Measurements from ENCODE around the gene DDX11. TPM values are rescaled to one million over a fixed set of nuclear protein-coding genes. Genes with fewer than 3 reads are reported as not detected.
"Not testable (repeated sequence)": the region's sequence is repeated elsewhere in the genome, so short reads cannot be mapped to it uniquely, and the experiment has no call there.

Gene DDX11
- polyA plus RNA-seq, 1 donor from 2014 or later: 9.8 TPM

DNA sequence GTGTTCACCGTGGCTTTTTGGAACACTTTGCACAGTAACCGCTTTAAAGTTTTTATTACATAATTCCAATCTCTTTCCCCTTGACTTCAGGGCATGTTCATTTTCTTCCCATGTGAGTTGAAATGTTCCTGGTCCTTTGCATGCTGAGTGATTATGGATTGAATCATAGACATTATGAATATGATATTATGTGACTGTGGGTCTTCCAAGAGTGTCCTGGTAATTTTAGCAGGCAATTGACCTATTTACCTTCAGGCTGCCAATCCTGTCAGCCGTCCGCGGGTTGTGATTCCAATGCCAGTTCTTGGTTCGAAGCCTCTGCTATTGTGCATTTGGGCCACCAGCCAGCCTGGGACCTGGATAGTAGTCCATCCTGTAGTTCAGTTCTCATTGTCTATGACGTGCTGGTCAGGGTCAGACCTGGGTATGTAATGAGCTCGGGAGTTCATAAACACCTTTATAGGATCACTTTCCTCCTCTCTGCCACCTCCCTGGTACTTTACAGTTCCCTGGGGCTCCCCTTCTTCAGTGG, 32.6 kb upstream of the DDX11 start:
- Histone ChIP-seq H3K27ac (ENCODE audit: low read length) (no peak overlapping the region), H3K9me3 (ENCODE audit: low read length) (no peaks in the 10 kb centered on the region), H3K9me2 (ENCODE audit: insufficient read depth, low read length) (no peaks in the 10 kb centered on the region), H3K36me3 (ENCODE audit: insufficient read depth, low read length) (no peaks in the 10 kb centered on the region), H3K4me3 (ENCODE audit: low read length) (no peak overlapping the region), H3F3A (ENCODE audit: insufficient read depth, low read length, poor library complexity, severe bottlenecking) (no peaks in the 10 kb centered on the region), H2AFZ (ENCODE audit: low read depth, low read length) (no peak overlapping the region), H3K9ac (ENCODE audit: low read length) (no peak overlapping the region), H3K79me2 (replicated peaks; ENCODE audit: insufficient read depth, low read length) (no peaks in the 10 kb centered on the region), H3K27me3 (ENCODE audit: insufficient read depth, low read depth, low read length) (no peaks in the 10 kb centered on the region), H4K20me1 (ENCODE audit: insufficient read depth) (no peaks in the 10 kb centered on the region), H3K4me2 (ENCODE audit: low read length) (no peak overlapping the region)
- TF ChIP-seq EP300 (conservative IDR thresholded peaks at IDR 0.05; ENCODE audit: poor library complexity, severe bottlenecking) (no peak), MXI1 (conservative IDR thresholded peaks at IDR 0.05; ENCODE audit: poor library complexity, severe bottlenecking) (no peak), TAF1 (IDR thresholded peaks at IDR 0.05; ENCODE audit: low read depth) (no peak), SMC3 (conservative IDR thresholded peaks at IDR 0.05; ENCODE audit: poor library complexity) (no peak), POLR2AphosphoS5 (IDR thresholded peaks at IDR 0.05) (no peak), RAD21 (conservative IDR thresholded peaks at IDR 0.05) (no peak), EZH2 (IDR thresholded peaks at IDR 0.05; ENCODE audit: borderline replicate concordance, insufficient read depth, low read length, poor library complexity, severe bottlenecking) (no peak)
- TF ChIP-seq, protein P1, sequence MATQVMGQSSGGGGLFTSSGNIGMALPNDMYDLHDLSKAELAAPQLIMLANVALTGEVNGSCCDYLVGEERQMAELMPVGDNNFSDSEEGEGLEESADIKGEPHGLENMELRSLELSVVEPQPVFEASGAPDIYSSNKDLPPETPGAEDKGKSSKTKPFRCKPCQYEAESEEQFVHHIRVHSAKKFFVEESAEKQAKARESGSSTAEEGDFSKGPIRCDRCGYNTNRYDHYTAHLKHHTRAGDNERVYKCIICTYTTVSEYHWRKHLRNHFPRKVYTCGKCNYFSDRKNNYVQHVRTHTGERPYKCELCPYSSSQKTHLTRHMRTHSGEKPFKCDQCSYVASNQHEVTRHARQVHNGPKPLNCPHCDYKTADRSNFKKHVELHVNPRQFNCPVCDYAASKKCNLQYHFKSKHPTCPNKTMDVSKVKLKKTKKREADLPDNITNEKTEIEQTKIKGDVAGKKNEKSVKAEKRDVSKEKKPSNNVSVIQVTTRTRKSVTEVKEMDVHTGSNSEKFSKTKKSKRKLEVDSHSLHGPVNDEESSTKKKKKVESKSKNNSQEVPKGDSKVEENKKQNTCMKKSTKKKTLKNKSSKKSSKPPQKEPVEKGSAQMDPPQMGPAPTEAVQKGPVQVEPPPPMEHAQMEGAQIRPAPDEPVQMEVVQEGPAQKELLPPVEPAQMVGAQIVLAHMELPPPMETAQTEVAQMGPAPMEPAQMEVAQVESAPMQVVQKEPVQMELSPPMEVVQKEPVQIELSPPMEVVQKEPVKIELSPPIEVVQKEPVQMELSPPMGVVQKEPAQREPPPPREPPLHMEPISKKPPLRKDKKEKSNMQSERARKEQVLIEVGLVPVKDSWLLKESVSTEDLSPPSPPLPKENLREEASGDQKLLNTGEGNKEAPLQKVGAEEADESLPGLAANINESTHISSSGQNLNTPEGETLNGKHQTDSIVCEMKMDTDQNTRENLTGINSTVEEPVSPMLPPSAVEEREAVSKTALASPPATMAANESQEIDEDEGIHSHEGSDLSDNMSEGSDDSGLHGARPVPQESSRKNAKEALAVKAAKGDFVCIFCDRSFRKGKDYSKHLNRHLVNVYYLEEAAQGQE (IDR thresholded peaks at IDR 0.05; ENCODE audit: borderline replicate concordance): no peak
- TF ChIP-seq, protein P2, sequence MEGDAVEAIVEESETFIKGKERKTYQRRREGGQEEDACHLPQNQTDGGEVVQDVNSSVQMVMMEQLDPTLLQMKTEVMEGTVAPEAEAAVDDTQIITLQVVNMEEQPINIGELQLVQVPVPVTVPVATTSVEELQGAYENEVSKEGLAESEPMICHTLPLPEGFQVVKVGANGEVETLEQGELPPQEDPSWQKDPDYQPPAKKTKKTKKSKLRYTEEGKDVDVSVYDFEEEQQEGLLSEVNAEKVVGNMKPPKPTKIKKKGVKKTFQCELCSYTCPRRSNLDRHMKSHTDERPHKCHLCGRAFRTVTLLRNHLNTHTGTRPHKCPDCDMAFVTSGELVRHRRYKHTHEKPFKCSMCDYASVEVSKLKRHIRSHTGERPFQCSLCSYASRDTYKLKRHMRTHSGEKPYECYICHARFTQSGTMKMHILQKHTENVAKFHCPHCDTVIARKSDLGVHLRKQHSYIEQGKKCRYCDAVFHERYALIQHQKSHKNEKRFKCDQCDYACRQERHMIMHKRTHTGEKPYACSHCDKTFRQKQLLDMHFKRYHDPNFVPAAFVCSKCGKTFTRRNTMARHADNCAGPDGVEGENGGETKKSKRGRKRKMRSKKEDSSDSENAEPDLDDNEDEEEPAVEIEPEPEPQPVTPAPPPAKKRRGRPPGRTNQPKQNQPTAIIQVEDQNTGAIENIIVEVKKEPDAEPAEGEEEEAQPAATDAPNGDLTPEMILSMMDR (IDR thresholded peaks at IDR 0.05; ENCODE audit: poor library complexity, severe bottlenecking): no peak

DNA sequence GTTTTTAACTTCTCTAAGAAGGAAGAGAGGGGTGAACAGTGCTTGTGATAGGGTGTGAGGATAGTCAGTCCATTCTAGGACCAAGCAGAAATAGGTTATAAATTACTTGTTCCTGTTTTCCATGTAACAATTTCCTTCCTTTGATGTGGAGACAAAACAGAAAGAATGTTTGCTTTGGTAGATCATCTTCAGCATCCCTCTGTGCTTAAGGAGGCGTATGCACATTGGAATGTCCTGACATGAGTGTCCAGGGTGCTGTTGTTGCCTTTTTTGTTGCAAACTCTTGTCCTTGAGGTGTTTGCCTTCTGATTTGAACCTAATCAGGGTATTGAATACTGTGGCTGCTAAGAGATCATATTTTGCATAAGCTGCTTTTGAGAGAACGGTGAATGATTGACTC, 23.5 kb upstream of the DDX11 start:
- H3K9ac ChIP-seq (ENCODE audit: low read length); H3F3A ChIP-seq (ENCODE audit: insufficient read depth, low read length, poor library complexity, severe bottlenecking); H3K27ac ChIP-seq (ENCODE audit: low read length); H2AFZ ChIP-seq (ENCODE audit: low read depth, low read length); H4K20me1 ChIP-seq (ENCODE audit: insufficient read depth); H3K79me2 ChIP-seq (replicated peaks; ENCODE audit: insufficient read depth, low read length); H3K36me3 ChIP-seq (ENCODE audit: insufficient read depth, low read length); H3K9me2 ChIP-seq (ENCODE audit: insufficient read depth, low read length); H3K4me3 ChIP-seq (ENCODE audit: low read length); H3K9me3 ChIP-seq (ENCODE audit: low read length); H3K4me2 ChIP-seq (ENCODE audit: low read length); H3K27me3 ChIP-seq (ENCODE audit: insufficient read depth, low read depth, low read length): not testable (repeated sequence)

DNA sequence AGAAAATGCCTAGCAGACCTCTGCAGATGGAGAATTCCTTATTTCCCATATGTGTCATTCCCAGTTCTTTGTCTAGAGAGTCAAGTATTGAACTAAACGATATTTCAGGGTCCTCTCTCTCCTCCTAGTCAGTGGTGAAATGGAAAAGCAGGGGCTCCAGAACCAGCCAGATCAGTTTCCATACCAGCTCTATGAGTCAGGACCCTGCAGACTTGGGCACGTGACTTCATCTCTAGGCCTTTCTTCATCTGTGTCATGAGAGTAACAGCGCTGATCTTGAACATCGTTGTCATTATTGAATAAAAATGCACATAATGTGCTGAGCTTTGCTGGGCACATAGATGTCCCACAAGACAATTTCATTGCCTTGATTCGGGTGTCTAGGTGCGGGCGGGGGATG, 23.1 kb upstream of the DDX11 start:
- H2AFZ ChIP-seq (ENCODE audit: low read depth, low read length); H3K36me3 ChIP-seq (ENCODE audit: insufficient read depth, low read length); H3K27ac ChIP-seq (ENCODE audit: low read length); H3F3A ChIP-seq (ENCODE audit: insufficient read depth, low read length, poor library complexity, severe bottlenecking); H3K4me3 ChIP-seq (ENCODE audit: low read length); H3K9me3 ChIP-seq (ENCODE audit: low read length); H3K9me2 ChIP-seq (ENCODE audit: insufficient read depth, low read length); H3K4me2 ChIP-seq (ENCODE audit: low read length); H4K20me1 ChIP-seq (ENCODE audit: insufficient read depth); H3K27me3 ChIP-seq (ENCODE audit: insufficient read depth, low read depth, low read length); H3K79me2 ChIP-seq (replicated peaks; ENCODE audit: insufficient read depth, low read length); H3K9ac ChIP-seq (ENCODE audit: low read length): not testable (repeated sequence)

DNA sequence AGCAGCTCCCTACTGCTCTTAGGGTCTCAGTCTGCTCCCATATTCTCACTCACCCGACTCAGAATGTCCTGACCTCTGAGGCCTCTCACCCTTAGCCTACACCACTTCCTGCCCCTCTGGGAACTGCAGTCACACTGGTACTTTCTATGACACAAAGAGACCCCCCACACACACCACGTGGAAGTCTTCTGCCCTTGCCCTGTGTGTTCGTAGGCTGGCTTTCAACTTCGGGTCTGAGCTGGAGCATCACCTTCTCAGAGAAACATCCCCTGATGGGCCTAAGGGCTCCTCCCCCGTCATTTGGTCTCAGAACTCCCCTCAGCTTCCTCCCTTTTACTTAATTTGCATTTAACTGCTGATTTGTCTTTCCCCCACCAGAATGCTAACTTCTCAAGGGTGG, 22.0 kb upstream of the DDX11 start:
- H3K9me2 ChIP-seq (ENCODE audit: insufficient read depth, low read length); H3K4me3 ChIP-seq (ENCODE audit: low read length); H3K79me2 ChIP-seq (replicated peaks; ENCODE audit: insufficient read depth, low read length); H3F3A ChIP-seq (ENCODE audit: insufficient read depth, low read length, poor library complexity, severe bottlenecking); H3K4me2 ChIP-seq (ENCODE audit: low read length); H2AFZ ChIP-seq (ENCODE audit: low read depth, low read length); H3K9me3 ChIP-seq (ENCODE audit: low read length); H3K9ac ChIP-seq (ENCODE audit: low read length); H3K36me3 ChIP-seq (ENCODE audit: insufficient read depth, low read length); H3K27ac ChIP-seq (ENCODE audit: low read length); H4K20me1 ChIP-seq (ENCODE audit: insufficient read depth); H3K27me3 ChIP-seq (ENCODE audit: insufficient read depth, low read depth, low read length): not testable (repeated sequence)

DNA sequence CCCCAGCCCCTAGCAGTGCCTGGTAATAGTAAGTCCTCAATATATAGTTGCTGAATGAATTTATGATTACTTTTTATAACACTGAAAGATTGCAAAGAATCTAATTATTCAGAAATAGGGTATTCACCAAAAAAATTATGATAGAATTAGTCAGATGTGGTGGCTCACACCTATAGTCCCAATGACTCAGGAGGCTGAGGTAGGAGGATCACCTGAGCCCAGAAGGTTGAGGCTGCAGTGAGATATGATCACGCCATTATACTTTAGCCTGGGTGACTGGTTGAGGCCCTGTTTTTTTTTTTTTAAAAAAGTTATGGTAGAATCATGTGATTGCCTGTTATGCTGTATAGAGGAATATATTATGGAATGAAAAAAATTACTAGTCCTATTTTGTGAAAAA, 21.5 kb upstream of the DDX11 start:
- H3K4me3 ChIP-seq (ENCODE audit: low read length); H3K9ac ChIP-seq (ENCODE audit: low read length); H3K9me2 ChIP-seq (ENCODE audit: insufficient read depth, low read length); H3K27ac ChIP-seq (ENCODE audit: low read length); H3K36me3 ChIP-seq (ENCODE audit: insufficient read depth, low read length); H3F3A ChIP-seq (ENCODE audit: insufficient read depth, low read length, poor library complexity, severe bottlenecking); H3K9me3 ChIP-seq (ENCODE audit: low read length); H3K4me2 ChIP-seq (ENCODE audit: low read length); H3K79me2 ChIP-seq (replicated peaks; ENCODE audit: insufficient read depth, low read length); H3K27me3 ChIP-seq (ENCODE audit: insufficient read depth, low read depth, low read length); H2AFZ ChIP-seq (ENCODE audit: low read depth, low read length); H4K20me1 ChIP-seq (ENCODE audit: insufficient read depth): not testable (repeated sequence)

Data from neural cell (in vitro differentiated cells).